ENCODE results near the gene SDK2.

Gene SDK2

DNA sequence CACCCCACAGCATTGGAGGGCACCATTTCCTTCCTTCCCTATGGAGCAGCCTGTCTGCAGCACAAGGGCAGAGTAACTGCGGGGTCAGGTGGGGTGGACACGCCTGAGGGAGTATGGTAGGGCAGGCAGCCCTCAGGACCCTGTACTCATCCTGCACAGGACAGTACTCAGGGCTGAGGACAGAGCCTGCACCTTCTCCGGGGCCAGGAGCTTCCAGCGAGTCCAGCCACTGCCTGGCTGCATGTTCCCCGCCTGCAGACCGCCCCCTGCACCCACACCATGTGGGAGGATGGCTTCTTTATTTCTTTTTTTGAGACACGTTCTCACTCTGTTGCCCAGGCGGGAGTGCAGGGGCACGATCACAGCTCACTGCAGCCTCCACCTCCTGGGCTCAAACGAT, 284.9 kb downstream of the SDK2 start:
- TF ChIP-seq, protein P1, sequence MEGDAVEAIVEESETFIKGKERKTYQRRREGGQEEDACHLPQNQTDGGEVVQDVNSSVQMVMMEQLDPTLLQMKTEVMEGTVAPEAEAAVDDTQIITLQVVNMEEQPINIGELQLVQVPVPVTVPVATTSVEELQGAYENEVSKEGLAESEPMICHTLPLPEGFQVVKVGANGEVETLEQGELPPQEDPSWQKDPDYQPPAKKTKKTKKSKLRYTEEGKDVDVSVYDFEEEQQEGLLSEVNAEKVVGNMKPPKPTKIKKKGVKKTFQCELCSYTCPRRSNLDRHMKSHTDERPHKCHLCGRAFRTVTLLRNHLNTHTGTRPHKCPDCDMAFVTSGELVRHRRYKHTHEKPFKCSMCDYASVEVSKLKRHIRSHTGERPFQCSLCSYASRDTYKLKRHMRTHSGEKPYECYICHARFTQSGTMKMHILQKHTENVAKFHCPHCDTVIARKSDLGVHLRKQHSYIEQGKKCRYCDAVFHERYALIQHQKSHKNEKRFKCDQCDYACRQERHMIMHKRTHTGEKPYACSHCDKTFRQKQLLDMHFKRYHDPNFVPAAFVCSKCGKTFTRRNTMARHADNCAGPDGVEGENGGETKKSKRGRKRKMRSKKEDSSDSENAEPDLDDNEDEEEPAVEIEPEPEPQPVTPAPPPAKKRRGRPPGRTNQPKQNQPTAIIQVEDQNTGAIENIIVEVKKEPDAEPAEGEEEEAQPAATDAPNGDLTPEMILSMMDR (IDR thresholded peaks at IDR 0.05; ENCODE audit: insufficient read depth, missing control alignments): no peak
- DNase-seq (ENCODE audit: insufficient read length, low spot score) (no peak), FAIRE-seq (no peak)

- DNase-seq (ENCODE audit: insufficient read length, low spot score) (no peak), FAIRE-seq (no peak)
- TF ChIP-seq, protein P1 (IDR thresholded peaks at IDR 0.05; ENCODE audit: insufficient read depth, missing control alignments): no peak
These were observed 285.6 kb downstream of the SDK2 start for GRCh38 chr17:73358668-73359067.

GRCh38 chr17:73357981-73358380, 286.3 kb downstream of the SDK2 start:
- FAIRE-seq (no peak), DNase-seq (ENCODE audit: insufficient read length, low spot score) (no peak)
- TF ChIP-seq, protein P1 (IDR thresholded peaks at IDR 0.05; ENCODE audit: insufficient read depth, missing control alignments): no peak

- TF ChIP-seq, protein P1 (IDR thresholded peaks at IDR 0.05; ENCODE audit: insufficient read depth, missing control alignments): no peak
- no peak for DNase-seq (ENCODE audit: insufficient read length, low spot score)
- no peak for FAIRE-seq
These were observed 286.9 kb downstream of the SDK2 start for GRCh38 chr17:73357318-73357717.

DNA sequence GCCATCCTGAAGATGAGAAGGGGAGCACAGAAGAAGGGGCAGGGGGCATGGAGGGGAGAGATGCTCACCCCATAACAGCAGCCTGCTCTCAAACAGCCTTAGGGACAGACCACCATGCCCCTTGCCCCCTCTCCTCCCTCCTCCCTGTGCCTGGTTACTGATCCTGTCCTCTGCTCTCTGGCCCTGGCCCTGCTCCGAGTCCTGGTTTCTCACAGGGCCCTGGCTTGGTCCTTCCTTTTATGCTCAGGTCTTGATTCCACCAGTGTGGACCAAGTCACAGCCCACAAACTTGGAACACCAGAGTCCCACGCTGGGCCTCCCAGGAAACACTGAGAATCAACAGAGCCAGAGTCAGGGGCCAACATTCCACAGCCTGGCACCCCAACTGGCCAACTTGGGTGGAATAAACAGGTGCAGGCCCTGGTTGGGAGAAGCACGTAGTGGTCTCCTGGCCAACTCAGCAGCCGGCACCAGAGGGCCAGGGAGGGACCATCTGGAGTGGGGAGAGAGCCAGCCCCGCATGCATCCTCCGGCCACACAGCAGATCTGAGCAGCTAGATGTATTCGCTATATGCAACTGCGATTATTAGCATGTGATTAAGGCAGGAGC, 287.6 kb downstream of the SDK2 start:
- FAIRE-seq (no peak), DNase-seq (ENCODE audit: insufficient read length, low spot score) (no peak)
- TF ChIP-seq, protein P1 (IDR thresholded peaks at IDR 0.05; ENCODE audit: insufficient read depth, missing control alignments): no peak

DNA sequence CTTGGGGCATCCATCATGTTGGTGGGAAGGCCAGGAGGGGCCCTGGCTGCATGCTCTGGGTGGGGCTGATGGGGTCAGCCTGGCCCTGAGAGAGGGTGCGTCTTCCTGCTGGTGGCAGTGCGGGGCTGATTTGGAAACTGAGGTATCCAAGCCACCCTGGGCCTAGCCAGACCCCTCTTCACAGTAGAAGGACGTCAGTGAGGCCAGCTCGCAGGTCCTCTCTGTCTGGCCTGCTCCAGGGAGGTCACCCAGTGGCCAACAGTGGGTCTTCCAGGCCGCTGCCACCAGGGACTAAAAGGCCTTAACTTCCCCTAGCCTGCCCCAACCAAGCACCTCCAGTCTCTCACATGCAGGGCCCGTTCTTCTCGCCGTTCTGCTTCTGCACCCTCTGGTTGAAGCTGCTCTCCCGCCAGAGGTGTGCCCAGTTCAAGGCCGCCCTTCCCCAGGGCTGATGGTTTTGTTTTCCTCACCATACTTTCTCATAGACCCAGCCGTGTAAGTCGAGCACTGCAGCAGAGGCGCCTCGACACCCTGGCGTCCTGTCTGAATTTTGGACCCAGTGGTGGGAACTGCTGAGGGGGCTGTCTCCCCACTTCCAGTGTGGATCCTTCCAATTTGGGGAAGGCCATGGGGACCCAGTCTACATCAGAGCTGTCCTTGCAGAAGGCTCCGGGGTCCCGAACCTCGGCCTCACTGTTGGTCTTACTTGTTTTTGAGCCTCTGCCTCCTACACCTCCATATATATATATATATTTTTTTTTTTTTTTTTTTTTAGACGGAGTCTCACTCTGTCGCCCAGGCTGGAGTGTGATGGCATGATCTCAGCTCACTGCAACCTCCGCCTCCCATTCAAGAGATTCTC, 289.6 kb downstream of the SDK2 start:
- no peak for FAIRE-seq

More for the DNA sequence above, 289.6 kb downstream of the SDK2 start:
- TF ChIP-seq, protein P1 (IDR thresholded peaks at IDR 0.05; ENCODE audit: insufficient read depth, missing control alignments): no peak
- DNase-seq (ENCODE audit: insufficient read length, low spot score): no peak
